Spinal cord (tissue), 10 donors: ENCODE measurements around the gene CDYL. TPM values are rescaled to one million over a fixed set of nuclear protein-coding genes. Genes with fewer than 3 reads are reported as not detected.
"Not testable (repeated sequence)": the region's sequence is repeated elsewhere in the genome, so short reads cannot be mapped to it uniquely, and the experiment has no call there.

Source experiments
- DNase-seq, 6 donors: peaks; one replicate each; pipeline versions ENCODE4 v3.0.0 to v3.0.0-alpha.2; 2013 to 2015; ENCODE audit warnings: low spot score in 6 of 6, low read depth in 4 of 6
- H3K27ac ChIP-seq: one replicate; pipeline ENCODE4 v1.5.1; 2013; ENCODE audit warnings: low read depth, low read length, control low read depth
- H3K27me3 ChIP-seq: one replicate; pipeline ENCODE4 v1.6.1; 2013; ENCODE audit warnings: low read length; ENCODE audit not compliant: control insufficient read depth, insufficient read depth
- H3K36me3 ChIP-seq: one replicate; pipeline ENCODE4 v1.6.1; 2013; ENCODE audit warnings: low read length; ENCODE audit not compliant: control insufficient read depth, insufficient read depth
- H3K4me1 ChIP-seq: one replicate; pipeline ENCODE4 v1.6.1; 2013; ENCODE audit warnings: low read length; ENCODE audit not compliant: control insufficient read depth, insufficient read depth
- H3K4me3 ChIP-seq: one replicate; pipeline ENCODE4 v1.5.1; 2013; ENCODE audit warnings: low read depth, low read length, control low read depth
- H3K9me3 ChIP-seq: one replicate; pipeline ENCODE4 v1.6.1; 2013; ENCODE audit warnings: low read length; ENCODE audit not compliant: control insufficient read depth, insufficient read depth
- WGBS: methylation state at CpG from one replicate; pipeline ENCODE4 v1.1.5; 2013; ENCODE audit warnings: missing lambda C conversion rate; ENCODE audit not compliant: insufficient coverage; 5-methylcytosine and 5-hydroxymethylcytosine counted together
- polyA plus RNA-seq, 2 donors: library from polyadenylated mRNA; unstranded; fragments of 120-200 nt; gene quantifications; one replicate each; pipeline ENCODE4 v1.2.1, GENCODE V29; 2013; ENCODE audit not compliant: insufficient read length in 2 of 2
- total RNA-seq, 2 donors: library from RNA; depleted of rRNA in 1 of 2; stranded (reverse); fragments of 120-200 nt in 1 of 2; fragments of >200 nt in 1 of 2; gene quantifications; one replicate each; pipeline versions ENCODE4 v1.2.3 to v1.2.4, GENCODE V29; 2013 to 2014
- donor health status: healthy.

CDYL gene
- total and polyA plus RNA-seq, 4 donors, result 15.4 to 51.7 (median 28.9) TPM

GRCh38 chr6:4861564-4861963 lies 85.4 kb downstream of the CDYL start:
- no peak for DNase-seq
- Histone ChIP-seq H3K27ac (no peak overlapping the region), H3K9me3 (peaks cover 3% of the 10 kb centered on the region), H3K4me1 (no peaks in the 10 kb centered on the region), H3K4me3 (no peak overlapping the region), H3K36me3 (no peaks in the 10 kb centered on the region), H3K27me3 (no peaks in the 10 kb centered on the region)
- 100% methylated on average over 1 of the region's 3 CpGs for WGBS

- no peak for DNase-seq
- H3K27ac ChIP-seq, result no peak overlapping the region
- H3K36me3 ChIP-seq, result no peaks in the 10 kb centered on the region
- WGBS, result no CpG with 5 or more reads among the region's 3 CpGs
- no peaks in the 10 kb centered on the region for H3K27me3 ChIP-seq
- peaks cover 12% of the 10 kb centered on the region for H3K9me3 ChIP-seq
- H3K4me1 ChIP-seq, result no peaks in the 10 kb centered on the region
- H3K4me3 ChIP-seq, result no peak overlapping the region
These were observed 88.3 kb downstream of the CDYL start for GRCh38 chr6:4864519-4864918.

- H3K4me1 ChIP-seq, H3K36me3 ChIP-seq, DNase-seq, H3K4me3 ChIP-seq, H3K27me3 ChIP-seq, H3K27ac ChIP-seq: not testable (repeated sequence)
- peaks cover 13% of the 10 kb centered on the region for H3K9me3 ChIP-seq
- 95% methylated on average over 3 of the region's 4 CpGs for WGBS
These were observed 88.8 kb downstream of the CDYL start for GRCh38 chr6:4865006-4865405.

GRCh38 chr6:4870821-4871494 lies 94.8 kb downstream of the CDYL start:
- H3K27ac ChIP-seq, result no peak overlapping the region
- no peaks in the 10 kb centered on the region for H3K36me3 ChIP-seq
- H3K27me3 ChIP-seq, result no peaks in the 10 kb centered on the region
- no CpG with 5 or more reads among the region's 3 CpGs for WGBS
- H3K4me3 ChIP-seq, result no peak overlapping the region
- DNase-seq, result no peak
- peaks cover 3% of the 10 kb centered on the region for H3K4me1 ChIP-seq
- peaks cover 10% of the 10 kb centered on the region for H3K9me3 ChIP-seq

- no peak overlapping the region for H3K27ac ChIP-seq
- peaks cover 3% of the 10 kb centered on the region for H3K4me1 ChIP-seq
- H3K4me3 ChIP-seq, result no peak overlapping the region
- H3K36me3 ChIP-seq, result no peaks in the 10 kb centered on the region
- H3K27me3 ChIP-seq, result no peaks in the 10 kb centered on the region
- no peak for DNase-seq
- peaks cover 10% of the 10 kb centered on the region for H3K9me3 ChIP-seq
- 81% methylated on average over 3 of the region's 5 CpGs for WGBS
These were observed 95.6 kb downstream of the CDYL start for GRCh38 chr6:4871825-4872224.

- Histone ChIP-seq H3K27me3 (no peaks in the 10 kb centered on the region), H3K27ac (no peak overlapping the region), H3K4me1 (peaks cover 3% of the 10 kb centered on the region), H3K4me3 (no peak overlapping the region), H3K9me3 (peaks cover 5% of the 10 kb centered on the region), H3K36me3 (no peaks in the 10 kb centered on the region)
- DNase-seq, result peak in 1 of 6 donors; percentile 7
- WGBS, result no CpG with 5 or more reads among the region's 2 CpGs
These were observed 96.6 kb downstream of the CDYL start for GRCh38 chr6:4872841-4873240.

GRCh38 chr6:4873928-4874327 lies 97.7 kb downstream of the CDYL start:
- H3K27me3 ChIP-seq, result no peaks in the 10 kb centered on the region
- 88% methylated on average over 1 of the region's 6 CpGs for WGBS
- no peak overlapping the region for H3K27ac ChIP-seq
- no peak overlapping the region for H3K4me3 ChIP-seq
- no peak for DNase-seq
- H3K4me1 ChIP-seq, result peaks cover 3% of the 10 kb centered on the region
- no peaks in the 10 kb centered on the region for H3K36me3 ChIP-seq
- H3K9me3 ChIP-seq, result peaks cover 1% of the 10 kb centered on the region

GRCh38 chr6:4879741-4880275 lies 103.6 kb downstream of the CDYL start:
- H3K4me1 ChIP-seq, result no peaks in the 10 kb centered on the region
- no peak for DNase-seq
- H3K27ac ChIP-seq, result no peak overlapping the region
- no peak overlapping the region for H3K4me3 ChIP-seq
- no peaks in the 10 kb centered on the region for H3K36me3 ChIP-seq
- no peaks in the 10 kb centered on the region for H3K27me3 ChIP-seq
- WGBS, result no CpG with 5 or more reads among the region's 6 CpGs
- H3K9me3 ChIP-seq, result no peaks in the 10 kb centered on the region

GRCh38 chr6:4880363-4880762 lies 104.2 kb downstream of the CDYL start:
- H3K4me1 ChIP-seq, result no peaks in the 10 kb centered on the region
- no CpG with 5 or more reads among the region's 3 CpGs for WGBS

GRCh38 chr6:4883298-4883697 lies 107.1 kb downstream of the CDYL start:
- no peak overlapping the region for H3K27ac ChIP-seq
- 75% methylated on average over 1 of the region's 3 CpGs for WGBS
- H3K36me3 ChIP-seq, result no peaks in the 10 kb centered on the region
- no peaks in the 10 kb centered on the region for H3K27me3 ChIP-seq
- H3K9me3 ChIP-seq, result peaks cover 6% of the 10 kb centered on the region
- H3K4me1 ChIP-seq, result no peaks in the 10 kb centered on the region
- no peak for DNase-seq
- H3K4me3 ChIP-seq, result no peak overlapping the region

More at GRCh38 chr6:4880363-4880762, 104.2 kb downstream of the CDYL start:
- no peaks in the 10 kb centered on the region for H3K36me3 ChIP-seq
- no peak overlapping the region for H3K27ac ChIP-seq
- H3K27me3 ChIP-seq, result no peaks in the 10 kb centered on the region
- no peak for DNase-seq
- H3K9me3 ChIP-seq, result no peaks in the 10 kb centered on the region
- H3K4me3 ChIP-seq, result no peak overlapping the region
